A549 (cell line): ENCODE results near the gene TP73.

Source experiments
- FOSB ChIP-seq: fragments of 250-450 bp; sonication (Bioruptor Pico); IDR thresholded peaks from 2 replicates; pipeline ENCODE4 v1.5.0; 2020; ENCODE audit warnings: mild to moderate bottlenecking, moderate library complexity
- POLR2A ChIP-seq: IDR thresholded peaks from 2 replicates; pipeline ENCODE4 v1.6.1; 2012; ENCODE audit warnings: mild to moderate bottlenecking, low read length
- TF ChIP-seq, protein P1 (sequence below): fragments of 200-600 bp; sonication (generic); IDR thresholded peaks from 2 replicates; pipeline ENCODE4 v1.6.1; 2016; ENCODE audit warnings: antibody characterized with exemption, mild to moderate bottlenecking, moderate library complexity
- TF ChIP-seq, protein P2 (sequence below): fragments of >200 bp; sonication (Bioruptor Twin); formaldehyde crosslinking; IDR thresholded peaks from 3 replicates; pipeline ENCODE4 v1.5.1; 2016

DNA sequence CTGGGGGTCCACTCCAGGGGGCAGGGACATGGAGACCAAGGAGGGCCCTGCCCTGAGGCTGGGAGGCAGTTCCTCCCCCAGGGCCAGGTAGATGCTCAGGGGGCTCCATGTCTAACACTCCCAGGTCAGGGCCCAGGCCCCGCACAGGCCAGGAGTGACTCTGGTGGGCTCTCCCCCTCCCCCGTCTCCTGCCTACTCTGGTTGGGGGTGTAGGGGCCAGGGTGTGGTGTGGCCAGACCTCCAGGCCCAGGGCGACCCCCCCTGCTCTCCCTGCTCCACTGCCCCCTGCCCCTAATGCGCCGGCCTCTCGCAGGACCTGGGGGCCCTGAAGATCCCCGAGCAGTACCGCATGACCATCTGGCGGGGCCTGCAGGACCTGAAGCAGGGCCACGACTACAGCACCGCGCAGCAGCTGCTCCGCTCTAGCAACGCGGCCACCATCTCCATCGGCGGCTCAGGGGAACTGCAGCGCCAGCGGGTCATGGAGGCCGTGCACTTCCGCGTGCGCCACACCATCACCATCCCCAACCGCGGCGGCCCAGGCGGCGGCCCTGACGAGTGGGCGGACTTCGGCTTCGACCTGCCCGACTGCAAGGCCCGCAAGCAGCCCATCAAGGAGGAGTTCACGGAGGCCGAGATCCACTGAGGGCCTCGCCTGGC is 80.2 kb downstream of the TP73 start:
- TF ChIP-seq POLR2A (no peak), FOSB (CRISPR knock-in tag) (no peak)
- TF ChIP-seq, protein P1, sequence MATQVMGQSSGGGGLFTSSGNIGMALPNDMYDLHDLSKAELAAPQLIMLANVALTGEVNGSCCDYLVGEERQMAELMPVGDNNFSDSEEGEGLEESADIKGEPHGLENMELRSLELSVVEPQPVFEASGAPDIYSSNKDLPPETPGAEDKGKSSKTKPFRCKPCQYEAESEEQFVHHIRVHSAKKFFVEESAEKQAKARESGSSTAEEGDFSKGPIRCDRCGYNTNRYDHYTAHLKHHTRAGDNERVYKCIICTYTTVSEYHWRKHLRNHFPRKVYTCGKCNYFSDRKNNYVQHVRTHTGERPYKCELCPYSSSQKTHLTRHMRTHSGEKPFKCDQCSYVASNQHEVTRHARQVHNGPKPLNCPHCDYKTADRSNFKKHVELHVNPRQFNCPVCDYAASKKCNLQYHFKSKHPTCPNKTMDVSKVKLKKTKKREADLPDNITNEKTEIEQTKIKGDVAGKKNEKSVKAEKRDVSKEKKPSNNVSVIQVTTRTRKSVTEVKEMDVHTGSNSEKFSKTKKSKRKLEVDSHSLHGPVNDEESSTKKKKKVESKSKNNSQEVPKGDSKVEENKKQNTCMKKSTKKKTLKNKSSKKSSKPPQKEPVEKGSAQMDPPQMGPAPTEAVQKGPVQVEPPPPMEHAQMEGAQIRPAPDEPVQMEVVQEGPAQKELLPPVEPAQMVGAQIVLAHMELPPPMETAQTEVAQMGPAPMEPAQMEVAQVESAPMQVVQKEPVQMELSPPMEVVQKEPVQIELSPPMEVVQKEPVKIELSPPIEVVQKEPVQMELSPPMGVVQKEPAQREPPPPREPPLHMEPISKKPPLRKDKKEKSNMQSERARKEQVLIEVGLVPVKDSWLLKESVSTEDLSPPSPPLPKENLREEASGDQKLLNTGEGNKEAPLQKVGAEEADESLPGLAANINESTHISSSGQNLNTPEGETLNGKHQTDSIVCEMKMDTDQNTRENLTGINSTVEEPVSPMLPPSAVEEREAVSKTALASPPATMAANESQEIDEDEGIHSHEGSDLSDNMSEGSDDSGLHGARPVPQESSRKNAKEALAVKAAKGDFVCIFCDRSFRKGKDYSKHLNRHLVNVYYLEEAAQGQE = no peak
- TF ChIP-seq, protein P2, sequence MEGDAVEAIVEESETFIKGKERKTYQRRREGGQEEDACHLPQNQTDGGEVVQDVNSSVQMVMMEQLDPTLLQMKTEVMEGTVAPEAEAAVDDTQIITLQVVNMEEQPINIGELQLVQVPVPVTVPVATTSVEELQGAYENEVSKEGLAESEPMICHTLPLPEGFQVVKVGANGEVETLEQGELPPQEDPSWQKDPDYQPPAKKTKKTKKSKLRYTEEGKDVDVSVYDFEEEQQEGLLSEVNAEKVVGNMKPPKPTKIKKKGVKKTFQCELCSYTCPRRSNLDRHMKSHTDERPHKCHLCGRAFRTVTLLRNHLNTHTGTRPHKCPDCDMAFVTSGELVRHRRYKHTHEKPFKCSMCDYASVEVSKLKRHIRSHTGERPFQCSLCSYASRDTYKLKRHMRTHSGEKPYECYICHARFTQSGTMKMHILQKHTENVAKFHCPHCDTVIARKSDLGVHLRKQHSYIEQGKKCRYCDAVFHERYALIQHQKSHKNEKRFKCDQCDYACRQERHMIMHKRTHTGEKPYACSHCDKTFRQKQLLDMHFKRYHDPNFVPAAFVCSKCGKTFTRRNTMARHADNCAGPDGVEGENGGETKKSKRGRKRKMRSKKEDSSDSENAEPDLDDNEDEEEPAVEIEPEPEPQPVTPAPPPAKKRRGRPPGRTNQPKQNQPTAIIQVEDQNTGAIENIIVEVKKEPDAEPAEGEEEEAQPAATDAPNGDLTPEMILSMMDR = no peak
